Islet precursor cell (in vitro differentiated cells): ENCODE data around the gene PCDH1.

Experiments used
- DNase-seq: peaks from one replicate; pipeline ENCODE4 v3.0.0-alpha.2; 2018

The PCDH1 gene

DNA sequence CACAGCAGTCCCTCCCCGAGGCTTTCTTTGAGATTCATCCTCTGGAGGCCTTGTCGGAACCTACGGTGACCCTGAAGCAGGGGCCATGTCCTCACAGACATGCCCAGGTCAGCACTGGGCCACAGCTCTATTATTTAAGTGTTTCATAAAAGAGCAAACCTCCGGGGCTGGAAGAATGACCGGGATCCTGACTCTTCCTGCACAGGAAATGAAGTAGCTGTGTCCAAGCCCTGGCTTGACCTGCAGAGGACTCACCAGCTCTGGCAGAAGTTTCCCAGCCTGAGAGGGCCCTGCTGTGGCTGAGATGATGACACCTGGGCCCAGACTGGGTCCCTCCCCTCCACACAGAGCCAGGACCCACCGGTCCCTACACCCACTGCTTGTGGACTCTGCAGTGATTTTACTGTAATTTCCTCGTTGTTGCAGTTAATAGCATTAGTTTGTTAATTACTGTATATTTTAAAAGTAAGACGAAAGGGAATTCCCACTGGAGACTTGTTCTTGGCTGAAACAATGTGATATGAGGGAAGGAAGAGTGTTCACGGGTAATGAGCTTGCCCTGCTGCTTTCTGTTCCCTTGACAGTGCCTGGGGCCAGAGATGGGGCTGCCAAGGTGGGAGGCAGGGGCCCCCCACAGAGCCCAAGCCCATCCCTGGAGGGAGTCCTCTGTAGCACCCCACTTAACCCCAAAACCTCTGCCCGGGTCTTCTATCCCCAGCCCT, 72.2 kb downstream of the PCDH1 start:
- no peak for DNase-seq

DNA sequence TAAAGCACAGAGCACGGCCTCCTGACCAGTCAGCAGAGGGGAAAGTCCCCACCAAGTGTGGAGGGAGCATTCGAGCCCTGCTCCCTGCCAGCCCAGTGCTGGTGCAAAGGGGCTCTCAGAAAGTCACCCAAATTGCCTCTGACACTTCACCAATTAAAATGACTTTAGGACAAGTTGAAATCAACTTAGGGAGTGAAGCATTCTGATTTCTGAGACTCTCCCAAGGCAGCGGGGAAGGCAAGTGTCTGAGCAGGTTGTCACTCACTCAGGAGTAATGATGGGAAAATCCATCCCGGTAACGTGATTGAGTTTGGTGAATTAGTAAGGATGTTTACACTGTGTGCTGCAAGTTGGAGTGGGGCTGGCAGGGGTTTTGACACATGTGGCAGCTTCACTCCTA, 73.7 kb downstream of the PCDH1 start:
- DNase-seq, result no peak
